ENCODE results near the gene CHCHD6. TPM values are rescaled to one million over a fixed set of nuclear protein-coding genes. Genes with fewer than 3 reads are reported as not detected.

The CHCHD6 gene
- total RNA-seq, 2 donors from 2014 or later = 8.7 to 9.9 TPM

- Mint-ChIP-seq H3K9me3 (no peaks in the 10 kb centered on the region), H3K27me3 (peaks cover 20% of the 10 kb centered on the region), H3K36me3 (ENCODE audit: low read depth) (no peaks in the 10 kb centered on the region), H3K4me1 (no peaks in the 10 kb centered on the region), H3K27ac (no peak overlapping the region), H3K4me3 (no peak overlapping the region)
- no peak for ATAC-seq (replicated peaks)
Observed at GRCh38 chr3:126665221-126665936, 38.7 kb upstream of the CHCHD6 start.

- H3K36me3 Mint-ChIP-seq (ENCODE audit: low read depth) = no peaks in the 10 kb centered on the region
- ATAC-seq (replicated peaks) = no peak
- H3K9me3 Mint-ChIP-seq = peaks cover 3% of the 10 kb centered on the region
Observed at GRCh38 chr3:126665959-126666657, 37.9 kb upstream of the CHCHD6 start.

GRCh38 chr3:126666658-126667528 is 37.1 kb upstream of the CHCHD6 start:
- H3K4me1 Mint-ChIP-seq = no peaks in the 10 kb centered on the region
- peaks cover 7% of the 10 kb centered on the region for H3K9me3 Mint-ChIP-seq
- no peak overlapping the region for H3K27ac Mint-ChIP-seq
- peaks cover 10% of the 10 kb centered on the region for H3K27me3 Mint-ChIP-seq
- no peak for ATAC-seq (replicated peaks)
- no peak overlapping the region for H3K4me3 Mint-ChIP-seq
- no peaks in the 10 kb centered on the region for H3K36me3 Mint-ChIP-seq (ENCODE audit: low read depth)

More at GRCh38 chr3:126665959-126666657, 37.9 kb upstream of the CHCHD6 start:
- H3K4me3 Mint-ChIP-seq = no peak overlapping the region
- H3K27me3 Mint-ChIP-seq = peaks cover 14% of the 10 kb centered on the region
- H3K4me1 Mint-ChIP-seq = no peaks in the 10 kb centered on the region
- no peak overlapping the region for H3K27ac Mint-ChIP-seq

GRCh38 chr3:126667631-126668449 is 36.2 kb upstream of the CHCHD6 start:
- Mint-ChIP-seq H3K27me3 (peaks cover 10% of the 10 kb centered on the region), H3K4me3 (no peak overlapping the region), H3K9me3 (peaks cover 7% of the 10 kb centered on the region), H3K4me1 (no peaks in the 10 kb centered on the region), H3K36me3 (ENCODE audit: low read depth) (no peaks in the 10 kb centered on the region), H3K27ac (no peak overlapping the region)
- ATAC-seq (replicated peaks) = no peak

GRCh38 chr3:126668450-126669401 is 35.3 kb upstream of the CHCHD6 start:
- H3K9me3 Mint-ChIP-seq = peaks cover 7% of the 10 kb centered on the region
- H3K4me1 Mint-ChIP-seq = no peaks in the 10 kb centered on the region
- no peak overlapping the region for H3K4me3 Mint-ChIP-seq
- H3K27ac Mint-ChIP-seq = no peak overlapping the region
- H3K27me3 Mint-ChIP-seq = peaks cover 8% of the 10 kb centered on the region
- H3K36me3 Mint-ChIP-seq (ENCODE audit: low read depth) = no peaks in the 10 kb centered on the region
- ATAC-seq (replicated peaks) = no peak

- Mint-ChIP-seq H3K4me3 (no peak overlapping the region), H3K9me3 (peaks cover 7% of the 10 kb centered on the region), H3K27ac (no peak overlapping the region), H3K4me1 (no peaks in the 10 kb centered on the region), H3K36me3 (ENCODE audit: low read depth) (no peaks in the 10 kb centered on the region), H3K27me3 (peaks cover 10% of the 10 kb centered on the region)
- peak; percentile 91 for ATAC-seq (replicated peaks)
Observed at GRCh38 chr3:126671521-126671920, 32.5 kb upstream of the CHCHD6 start.

GRCh38 chr3:126672340-126672739 is 31.7 kb upstream of the CHCHD6 start:
- ATAC-seq (replicated peaks) = no peak
- no peak overlapping the region for H3K27ac Mint-ChIP-seq
- no peaks in the 10 kb centered on the region for H3K4me1 Mint-ChIP-seq
- H3K9me3 Mint-ChIP-seq = peaks cover 7% of the 10 kb centered on the region
- H3K4me3 Mint-ChIP-seq = no peak overlapping the region
- no peaks in the 10 kb centered on the region for H3K36me3 Mint-ChIP-seq (ENCODE audit: low read depth)
- peaks cover 15% of the 10 kb centered on the region for H3K27me3 Mint-ChIP-seq

GRCh38 chr3:126672741-126673140 is 31.3 kb upstream of the CHCHD6 start:
- Mint-ChIP-seq H3K4me1 (no peaks in the 10 kb centered on the region), H3K27me3 (peaks cover 15% of the 10 kb centered on the region), H3K4me3 (no peak overlapping the region), H3K9me3 (peaks cover 7% of the 10 kb centered on the region), H3K36me3 (ENCODE audit: low read depth) (no peaks in the 10 kb centered on the region), H3K27ac (no peak overlapping the region)
- no peak for ATAC-seq (replicated peaks)

- Mint-ChIP-seq H3K27me3 (peaks cover 15% of the 10 kb centered on the region), H3K27ac (no peak overlapping the region), H3K4me1 (no peaks in the 10 kb centered on the region), H3K9me3 (no peaks in the 10 kb centered on the region), H3K36me3 (ENCODE audit: low read depth) (no peaks in the 10 kb centered on the region), H3K4me3 (no peak overlapping the region)
- no peak for ATAC-seq (replicated peaks)
Observed at GRCh38 chr3:126676919-126677705, 26.9 kb upstream of the CHCHD6 start.

GRCh38 chr3:126677862-126678503 is 26.1 kb upstream of the CHCHD6 start:
- ATAC-seq (replicated peaks) = no peak
- no peak overlapping the region for H3K27ac Mint-ChIP-seq
- H3K27me3 Mint-ChIP-seq = peaks cover 15% of the 10 kb centered on the region
- H3K36me3 Mint-ChIP-seq (ENCODE audit: low read depth) = no peaks in the 10 kb centered on the region
- H3K9me3 Mint-ChIP-seq = no peaks in the 10 kb centered on the region
- H3K4me1 Mint-ChIP-seq = no peaks in the 10 kb centered on the region
- H3K4me3 Mint-ChIP-seq = no peak overlapping the region

- Mint-ChIP-seq H3K27ac (no peak overlapping the region), H3K9me3 (no peaks in the 10 kb centered on the region), H3K4me1 (no peaks in the 10 kb centered on the region), H3K4me3 (peak overlapping the region; percentile 17), H3K27me3 (peaks cover 15% of the 10 kb centered on the region), H3K36me3 (ENCODE audit: low read depth) (no peaks in the 10 kb centered on the region)
- ATAC-seq (replicated peaks) = peak; percentile 9
Observed at GRCh38 chr3:126678693-126679317, 25.2 kb upstream of the CHCHD6 start.

GRCh38 chr3:126679318-126679751 is 24.7 kb upstream of the CHCHD6 start:
- no peaks in the 10 kb centered on the region for H3K36me3 Mint-ChIP-seq (ENCODE audit: low read depth)
- no peak overlapping the region for H3K27ac Mint-ChIP-seq
- H3K27me3 Mint-ChIP-seq = peaks cover 15% of the 10 kb centered on the region
- peak overlapping the region; percentile 17 for H3K4me3 Mint-ChIP-seq
- H3K4me1 Mint-ChIP-seq = no peaks in the 10 kb centered on the region
- no peaks in the 10 kb centered on the region for H3K9me3 Mint-ChIP-seq
- peak; percentile 74 for ATAC-seq (replicated peaks)

Measured in activated T-helper 17 cell treated with anti-CD3 and anti-CD28 coated beads, Interleukin-2, amount 50 U/mL, for 72 hours (primary cell).